OCI-LY1 (cell line): ENCODE results near the gene KCNIP4.
"Not testable (repeated sequence)": the region's sequence is repeated elsewhere in the genome, so short reads cannot be mapped to it uniquely, and the experiment has no call there.

Experiments
- EZH2 ChIP-seq: fragments of 200-600 bp; sonication (generic), shearing (Covaris generic); IDR thresholded peaks from 2 replicates; pipeline ENCODE4 v1.8.0; 2017; ENCODE audit warnings: borderline replicate concordance, mixed run types, mild to moderate bottlenecking, antibody characterized with exemption, low read length, moderate library complexity, mixed read lengths
- TF ChIP-seq, protein P1 (sequence below): fragments of 200-600 bp; sonication (generic), shearing (Covaris generic); IDR thresholded peaks from 2 replicates; pipeline ENCODE4 v1.5.1; 2017; ENCODE audit warnings: mild to moderate bottlenecking, antibody characterized with exemption, low read length, moderate library complexity, mixed read lengths

GRCh38 chr4:21996618-21997017, 48.0 kb upstream of the KCNIP4 start:
- TF ChIP-seq, protein P1, sequence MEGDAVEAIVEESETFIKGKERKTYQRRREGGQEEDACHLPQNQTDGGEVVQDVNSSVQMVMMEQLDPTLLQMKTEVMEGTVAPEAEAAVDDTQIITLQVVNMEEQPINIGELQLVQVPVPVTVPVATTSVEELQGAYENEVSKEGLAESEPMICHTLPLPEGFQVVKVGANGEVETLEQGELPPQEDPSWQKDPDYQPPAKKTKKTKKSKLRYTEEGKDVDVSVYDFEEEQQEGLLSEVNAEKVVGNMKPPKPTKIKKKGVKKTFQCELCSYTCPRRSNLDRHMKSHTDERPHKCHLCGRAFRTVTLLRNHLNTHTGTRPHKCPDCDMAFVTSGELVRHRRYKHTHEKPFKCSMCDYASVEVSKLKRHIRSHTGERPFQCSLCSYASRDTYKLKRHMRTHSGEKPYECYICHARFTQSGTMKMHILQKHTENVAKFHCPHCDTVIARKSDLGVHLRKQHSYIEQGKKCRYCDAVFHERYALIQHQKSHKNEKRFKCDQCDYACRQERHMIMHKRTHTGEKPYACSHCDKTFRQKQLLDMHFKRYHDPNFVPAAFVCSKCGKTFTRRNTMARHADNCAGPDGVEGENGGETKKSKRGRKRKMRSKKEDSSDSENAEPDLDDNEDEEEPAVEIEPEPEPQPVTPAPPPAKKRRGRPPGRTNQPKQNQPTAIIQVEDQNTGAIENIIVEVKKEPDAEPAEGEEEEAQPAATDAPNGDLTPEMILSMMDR = not testable (repeated sequence)
- TF ChIP-seq EZH2 = not testable (repeated sequence)
